IMR-90 (cell line): Measurements from ENCODE around the gene MTA3. TPM values are rescaled to one million over a fixed set of nuclear protein-coding genes. Genes with fewer than 3 reads are reported as not detected.

Experiments used
- ATAC-seq: fragments of 200-7000 bp; cut with Tn5 transposase; 2 replicates; pipeline ENCODE4 v1.9.1; 2020; ENCODE audit warnings: low read depth, mild to moderate bottlenecking, moderate library complexity
- BruUV-seq: library from RNA; stranded (reverse); fragments of 400-500 nt; replicated peaks from 2 replicates; lab custom pipeline; 2021; lab: Mats Ljungman, UMichigan
- CTCF ChIA-PET: fragments of 300-600 bp; formaldehyde crosslinking; extraction: SDS; loops from one replicate; lab custom pipeline; 2021; ENCODE audit warnings: antibody characterized with exemption; lab: Yijun Ruan, JAX
- POLR2A ChIA-PET: fragments of 300-600 bp; sonication (Branson Sonifier 250); formaldehyde crosslinking; loops from one replicate; lab custom pipeline; 2022; ENCODE audit warnings: antibody characterized with exemption; ENCODE audit not compliant: unreplicated experiment; lab: Charles Lee
- DNase-seq: peaks from one replicate; pipeline ENCODE4 v3.0.0; 2013
- H2AFZ ChIP-seq: replicated peaks from 2 replicates; pipeline ENCODE3; 2013; ENCODE audit warnings: low read length, mild to moderate bottlenecking; ENCODE audit not compliant: poor library complexity
- H2AK5ac ChIP-seq: 2 replicates; pipeline ENCODE4 v1.6.1; 2013; ENCODE audit warnings: low read depth, low read length, inconsistent platforms
- H2AK9ac ChIP-seq: replicated peaks from 2 replicates; pipeline ENCODE3; 2013; ENCODE audit warnings: mild to moderate bottlenecking, low read depth, low read length, moderate library complexity; ENCODE audit not compliant: poor library complexity
- H2BK120ac ChIP-seq: 2 replicates; pipeline ENCODE4 v1.6.1; 2013; ENCODE audit warnings: low read depth, low read length, inconsistent platforms
- H2BK15ac ChIP-seq: 3 replicates; pipeline ENCODE4 v1.6.1; 2013; ENCODE audit warnings: low read depth, low read length, inconsistent platforms
- H2BK20ac ChIP-seq: 2 replicates; pipeline ENCODE4 v1.6.1; 2013; ENCODE audit warnings: low read depth, mild to moderate bottlenecking, inconsistent platforms, low read length, moderate library complexity
- H2BK5ac ChIP-seq: 2 replicates; pipeline ENCODE4 v1.6.1; 2013; ENCODE audit warnings: mild to moderate bottlenecking, low read depth, low read length, inconsistent platforms; ENCODE audit not compliant: poor library complexity, severe bottlenecking
- H3K14ac ChIP-seq: replicated peaks from 2 replicates; pipeline ENCODE4 v1.6.1; 2013; ENCODE audit warnings: low read depth, low read length, inconsistent platforms
- H3K18ac ChIP-seq: 2 replicates; pipeline ENCODE4 v1.6.1; 2013; ENCODE audit warnings: low read depth, low read length, control low read depth
- H3K23ac ChIP-seq: 2 replicates; pipeline ENCODE4 v1.6.1; 2013; ENCODE audit warnings: low read depth, low read length, inconsistent platforms
- H3K27ac ChIP-seq: 2 replicates; pipeline ENCODE4 v1.5.1; 2013; ENCODE audit warnings: mild to moderate bottlenecking, control low read depth, low read length; ENCODE audit not compliant: insufficient read depth
- H3K27me3 ChIP-seq: 2 replicates; pipeline ENCODE4 v1.6.1; 2013; ENCODE audit warnings: low read length; ENCODE audit not compliant: control insufficient read depth, insufficient read depth
- H3K36me3 ChIP-seq: 2 replicates; pipeline ENCODE4 v1.6.1; 2013; ENCODE audit warnings: low read length, mixed read lengths; ENCODE audit not compliant: control insufficient read depth, insufficient read depth
- H3K4ac ChIP-seq: 2 replicates; pipeline ENCODE4 v1.6.1; 2013; ENCODE audit warnings: low read depth, low read length, inconsistent platforms
- H3K4me1 ChIP-seq: 2 replicates; pipeline ENCODE4 v1.6.1; 2013; ENCODE audit warnings: low read length, mixed read lengths; ENCODE audit not compliant: control insufficient read depth, insufficient read depth
- H3K4me2 ChIP-seq: 2 replicates; pipeline ENCODE4 v1.6.1; 2013; ENCODE audit warnings: low read depth, mild to moderate bottlenecking, control low read depth, low read length, moderate library complexity
- H3K4me3 ChIP-seq: 2 replicates; pipeline ENCODE4 v1.5.1; 2013; ENCODE audit warnings: low read depth, mild to moderate bottlenecking, control low read depth, low read length, moderate library complexity; ENCODE audit not compliant: insufficient read depth
- H3K56ac ChIP-seq: 2 replicates; pipeline ENCODE4 v1.6.1; 2013; ENCODE audit warnings: low read length, inconsistent platforms; ENCODE audit not compliant: insufficient read depth; ENCODE audit errors: extremely low read depth
- H3K79me1 ChIP-seq, 2 experiments: 2 replicates each; pipeline ENCODE4 v1.6.1; 2013; ENCODE audit warnings: low read length in 2 of 2, inconsistent platforms in 1 of 2, low read depth in 1 of 2
- H3K9ac ChIP-seq: 2 replicates; pipeline ENCODE4 v1.6.1; 2013; ENCODE audit warnings: low read depth, low read length, control low read depth
- H3K9me1 ChIP-seq: 2 replicates; pipeline ENCODE4 v1.6.1; 2013; ENCODE audit warnings: low read length, inconsistent platforms; ENCODE audit not compliant: insufficient read depth
- H3K9me3 ChIP-seq: 2 replicates; pipeline ENCODE4 v1.6.1; 2013; ENCODE audit warnings: low read length; ENCODE audit not compliant: control insufficient read depth, insufficient read depth
- H4K20me1 ChIP-seq: 2 replicates; pipeline ENCODE4 v1.6.1; 2013; ENCODE audit warnings: low read length, inconsistent platforms; ENCODE audit not compliant: insufficient read depth
- H4K5ac ChIP-seq: 2 replicates; pipeline ENCODE4 v1.6.1; 2013; ENCODE audit warnings: mild to moderate bottlenecking, low read depth, low read length, control low read depth
- H4K8ac ChIP-seq, 2 experiments: 2 replicates each; pipeline ENCODE4 v1.6.1; 2013; ENCODE audit warnings: low read depth in 2 of 2, low read length in 2 of 2, control low read depth in 1 of 2, inconsistent platforms in 1 of 2
- H4K91ac ChIP-seq: 2 replicates; pipeline ENCODE4 v1.6.1; 2013; ENCODE audit warnings: low read depth, low read length, inconsistent platforms; ENCODE audit not compliant: insufficient read depth
- BHLHE40 ChIP-seq: fragments of 150-350 bp; IDR thresholded peaks from 2 replicates; pipeline ENCODE4 v1.6.1; 2016; ENCODE audit warnings: mild to moderate bottlenecking, low read depth, low read length
- CHD1 ChIP-seq: IDR thresholded peaks from 2 replicates; pipeline ENCODE4 v1.6.1; 2012; ENCODE audit warnings: low read depth, low read length, improper control_type of control experiment
- MAFK ChIP-seq: IDR thresholded peaks from 2 replicates; pipeline ENCODE4 v1.6.1; 2012; ENCODE audit warnings: low read depth, low read length, improper control_type of control experiment
- MAZ ChIP-seq: IDR thresholded peaks from 2 replicates; pipeline ENCODE4 v1.6.1; 2012; ENCODE audit warnings: low read depth, mild to moderate bottlenecking, low read length, improper control_type of control experiment, moderate library complexity, borderline replicate concordance
- MXI1 ChIP-seq: IDR thresholded peaks from 2 replicates; pipeline ENCODE4 v1.6.1; 2012; ENCODE audit warnings: low read depth, mild to moderate bottlenecking, low read length, moderate library complexity, borderline replicate concordance
- NFE2L2 ChIP-seq: fragments of 150-350 bp; IDR thresholded peaks from 2 replicates; pipeline ENCODE4 v1.6.1; 2016; ENCODE audit warnings: low read depth, mild to moderate bottlenecking, low read length
- RCOR1 ChIP-seq: IDR thresholded peaks from 2 replicates; pipeline ENCODE4 v1.6.1; 2012; ENCODE audit warnings: mild to moderate bottlenecking, low read length, improper control_type of control experiment; ENCODE audit not compliant: insufficient replicate concordance
- RFX5 ChIP-seq: IDR thresholded peaks from 2 replicates; pipeline ENCODE4 v1.8.0; 2012; ENCODE audit warnings: low read depth, mild to moderate bottlenecking, low read length, moderate library complexity
- WGBS, 2 experiments: methylation state at CpG; one replicate each; pipeline versions ENCODE4 v1.1.5 to v1.1.7; 2013; ENCODE audit warnings: missing lambda C conversion rate in 2 of 2; ENCODE audit not compliant: insufficient read length in 1 of 2; ENCODE audit errors: extremely low coverage in 2 of 2; 5-methylcytosine and 5-hydroxymethylcytosine counted together
- dilution Hi-C: fragments of 300-500 bp; cut with HindIII; formaldehyde crosslinking; loops from one replicate; pipeline ENCODE4 v1.14.3; 2018; ENCODE audit warnings: low sequenced_read_pairs; ENCODE audit not compliant: unreplicated experiment
- in situ Hi-C: fragments of 300-500 bp; cut with MboI; formaldehyde crosslinking; loops from 3 replicates; pipeline ENCODE4 v1.14.3; 2019; ENCODE audit warnings: low sequenced_read_pairs, inconsistent platforms, mixed read lengths
- intact Hi-C: fragments of 100-400 bp; cut with micrococcal nuclease; formaldehyde crosslinking; loops from 2 replicates; pipeline ENCODE4 v1.10.0; 2022
- polyA plus RNA-seq, 3 experiments: library from polyadenylated mRNA; depleted of rRNA; stranded (reverse); fragments of >200 nt; gene quantifications; 2 replicates each; pipeline ENCODE4 v1.2.3, GENCODE V29; 2012; ENCODE audit warnings: low replicate concordance in 1 of 3
- total RNA-seq: library from RNA; depleted of rRNA; stranded (reverse); fragments of >200 nt; gene quantifications from 2 replicates; pipeline ENCODE4 v1.2.3, GENCODE V29; 2012
- TF ChIP-seq, protein P1 (sequence below): conservative IDR thresholded peaks from 2 replicates; pipeline ENCODE4 v1.5.1; 2012; ENCODE audit warnings: mild to moderate bottlenecking, low read depth, low read length, improper control_type of control experiment
- TF ChIP-seq, protein P2 (sequence below): fragments of 150-350 bp; IDR thresholded peaks from 2 replicates; pipeline ENCODE4 v1.6.1; 2016; ENCODE audit warnings: low read depth, mild to moderate bottlenecking, low read length, moderate library complexity, borderline replicate concordance
- TF ChIP-seq, protein P3 (sequence below): fragments of 150-350 bp; IDR thresholded peaks from 2 replicates; pipeline ENCODE4 v1.6.1; 2017; ENCODE audit warnings: mild to moderate bottlenecking, antibody characterized with exemption, low read length, low read depth

MTA3 gene
- total and polyA plus RNA-seq, 2 of the 4 experiments (the other 2 are of a cell fraction) = 31.9 to 34.3 TPM

DNA sequence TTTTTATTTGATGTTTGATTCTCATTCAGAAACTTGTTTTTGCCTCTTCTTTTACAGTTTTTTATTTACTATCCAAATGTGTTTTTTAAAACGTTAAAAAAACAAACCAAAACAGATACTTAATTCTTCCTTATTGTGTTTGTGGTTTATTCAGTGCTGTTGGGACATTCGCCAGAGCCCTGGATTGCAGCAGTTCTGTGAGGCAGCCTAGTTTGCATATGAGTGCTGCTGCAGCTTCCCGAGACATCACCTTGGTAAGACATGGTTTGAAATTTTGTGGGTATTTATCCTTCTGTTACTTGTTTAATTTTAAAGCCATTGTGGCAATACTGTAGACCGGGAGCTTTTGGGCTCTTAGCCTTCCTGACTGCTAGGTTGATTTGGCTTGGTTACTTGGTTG is 91.2 kb downstream of the MTA3 start:
- Histone ChIP-seq H4K8ac (no peak overlapping the region), H3K4me3 (no peak overlapping the region), H3K4me1 (no peaks in the 10 kb centered on the region), H2AFZ (no peak overlapping the region), H3K27ac (no peak overlapping the region), H3K56ac (no peak overlapping the region), H3K9ac (no peak overlapping the region), H3K27me3 (no peaks in the 10 kb centered on the region), H2BK20ac (no peak overlapping the region), H3K9me3 (no peaks in the 10 kb centered on the region), H3K4me2 (no peak overlapping the region), H2BK5ac (no peak overlapping the region), H4K5ac (no peak overlapping the region), H2BK15ac (no peak overlapping the region), H3K79me1 (peaks cover 0 to 3% of the 10 kb centered on the region in 2 experiments; a peak in 2 of 4 replicates), H2AK5ac (no peak overlapping the region), H3K36me3 (peaks cover 8% of the 10 kb centered on the region), H2AK9ac (no peak overlapping the region), H3K18ac (no peak overlapping the region), H3K4ac (no peak overlapping the region), H3K23ac (no peak overlapping the region), H3K14ac (no peak overlapping the region), H3K9me1 (no peaks in the 10 kb centered on the region), H4K91ac (no peak overlapping the region), H4K20me1 (no peaks in the 10 kb centered on the region), H2BK120ac (no peak overlapping the region)
- intact Hi-C loops (loop anchor here (10.0 kb wide), 1 partner anchor 295 kb away; the partner anchor contains the start of gene COX7A2L), in situ Hi-C loops (loop anchor here (10.0 to 25.0 kb wide), 2 partner anchors 165 to 797 kb away; partner anchors contain the start of gene KCNG3), dilution Hi-C loops (no loop called here)
- WGBS, 2 experiments = 66% methylated on average over 2 of the region's 4 CpGs; no CpG with 5 or more reads in 1 of the 2 experiments
- no TSS peak for BruUV-seq
- ATAC-seq (no peak), DNase-seq (no peak)
- ChIA-PET POLR2A (no interaction called here), CTCF (no interaction called here)
- TF ChIP-seq MAFK (no peak), MXI1 (no peak), CHD1 (no peak), BHLHE40 (no peak), RCOR1 (no peak), RFX5 (no peak), NFE2L2 (no peak), MAZ (no peak)
- TF ChIP-seq, protein P1, sequence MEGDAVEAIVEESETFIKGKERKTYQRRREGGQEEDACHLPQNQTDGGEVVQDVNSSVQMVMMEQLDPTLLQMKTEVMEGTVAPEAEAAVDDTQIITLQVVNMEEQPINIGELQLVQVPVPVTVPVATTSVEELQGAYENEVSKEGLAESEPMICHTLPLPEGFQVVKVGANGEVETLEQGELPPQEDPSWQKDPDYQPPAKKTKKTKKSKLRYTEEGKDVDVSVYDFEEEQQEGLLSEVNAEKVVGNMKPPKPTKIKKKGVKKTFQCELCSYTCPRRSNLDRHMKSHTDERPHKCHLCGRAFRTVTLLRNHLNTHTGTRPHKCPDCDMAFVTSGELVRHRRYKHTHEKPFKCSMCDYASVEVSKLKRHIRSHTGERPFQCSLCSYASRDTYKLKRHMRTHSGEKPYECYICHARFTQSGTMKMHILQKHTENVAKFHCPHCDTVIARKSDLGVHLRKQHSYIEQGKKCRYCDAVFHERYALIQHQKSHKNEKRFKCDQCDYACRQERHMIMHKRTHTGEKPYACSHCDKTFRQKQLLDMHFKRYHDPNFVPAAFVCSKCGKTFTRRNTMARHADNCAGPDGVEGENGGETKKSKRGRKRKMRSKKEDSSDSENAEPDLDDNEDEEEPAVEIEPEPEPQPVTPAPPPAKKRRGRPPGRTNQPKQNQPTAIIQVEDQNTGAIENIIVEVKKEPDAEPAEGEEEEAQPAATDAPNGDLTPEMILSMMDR = no peak
- TF ChIP-seq, protein P2, sequence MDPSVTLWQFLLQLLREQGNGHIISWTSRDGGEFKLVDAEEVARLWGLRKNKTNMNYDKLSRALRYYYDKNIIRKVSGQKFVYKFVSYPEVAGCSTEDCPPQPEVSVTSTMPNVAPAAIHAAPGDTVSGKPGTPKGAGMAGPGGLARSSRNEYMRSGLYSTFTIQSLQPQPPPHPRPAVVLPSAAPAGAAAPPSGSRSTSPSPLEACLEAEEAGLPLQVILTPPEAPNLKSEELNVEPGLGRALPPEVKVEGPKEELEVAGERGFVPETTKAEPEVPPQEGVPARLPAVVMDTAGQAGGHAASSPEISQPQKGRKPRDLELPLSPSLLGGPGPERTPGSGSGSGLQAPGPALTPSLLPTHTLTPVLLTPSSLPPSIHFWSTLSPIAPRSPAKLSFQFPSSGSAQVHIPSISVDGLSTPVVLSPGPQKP = no peak
- TF ChIP-seq, protein P3, sequence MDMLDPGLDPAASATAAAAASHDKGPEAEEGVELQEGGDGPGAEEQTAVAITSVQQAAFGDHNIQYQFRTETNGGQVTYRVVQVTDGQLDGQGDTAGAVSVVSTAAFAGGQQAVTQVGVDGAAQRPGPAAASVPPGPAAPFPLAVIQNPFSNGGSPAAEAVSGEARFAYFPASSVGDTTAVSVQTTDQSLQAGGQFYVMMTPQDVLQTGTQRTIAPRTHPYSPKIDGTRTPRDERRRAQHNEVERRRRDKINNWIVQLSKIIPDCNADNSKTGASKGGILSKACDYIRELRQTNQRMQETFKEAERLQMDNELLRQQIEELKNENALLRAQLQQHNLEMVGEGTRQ = no peak
